H1 (cell line): ENCODE results near the gene TMEM244. TPM values are rescaled to one million over a fixed set of nuclear protein-coding genes. Genes with fewer than 3 reads are reported as not detected.

Source experiments
- CTCF ChIA-PET: fragments of 300-600 bp; sonication (Branson Sonifier 250); formaldehyde crosslinking; loops from one replicate; lab custom pipeline; 2021; ENCODE audit not compliant: partially characterized antibody; lab: Charles Lee
- POLR2A ChIA-PET: fragments of 300-600 bp; sonication (Branson Sonifier 250); formaldehyde crosslinking; loops from one replicate; lab custom pipeline; 2021; ENCODE audit warnings: inconsistent platforms; ENCODE audit not compliant: partially characterized antibody; lab: Charles Lee
- DNase-seq, 2 experiments: peaks; one replicate each; pipeline versions ENCODE4 v3.0.0 to v3.0.0-alpha.2; 2010 to 2022; ENCODE audit warnings: low spot score in 2 of 2, low read depth in 1 of 2, mixed read lengths in 1 of 2
- FAIRE-seq: peaks from 2 replicates; lab custom pipeline; 2011; peaks lifted over from hg19 to GRCh38; lab: Jason Lieb, UNC
- H2AFZ ChIP-seq: 2 replicates; pipeline ENCODE4 v1.8.1; 2012; ENCODE audit warnings: low read length, inconsistent platforms
- H2AK5ac ChIP-seq: 2 replicates; pipeline ENCODE4 v1.6.1; 2013; ENCODE audit warnings: low read depth, low read length
- H2BK120ac ChIP-seq: replicated peaks from 2 replicates; pipeline ENCODE3; 2013; ENCODE audit warnings: low read depth, low read length, inconsistent platforms
- H2BK12ac ChIP-seq: 2 replicates; pipeline ENCODE4 v1.6.1; 2013; ENCODE audit warnings: low read depth, low read length
- H2BK15ac ChIP-seq: 2 replicates; pipeline ENCODE4 v1.6.1; 2013; ENCODE audit warnings: low read length
- H2BK20ac ChIP-seq: 2 replicates; pipeline ENCODE4 v1.6.1; 2013; ENCODE audit warnings: low read length
- H2BK5ac ChIP-seq: 2 replicates; pipeline ENCODE4 v1.6.1; 2013; ENCODE audit warnings: low read depth, low read length
- H3K14ac ChIP-seq: 2 replicates; pipeline ENCODE4 v1.6.1; 2013; ENCODE audit warnings: inconsistent platforms; ENCODE audit not compliant: insufficient read length
- H3K18ac ChIP-seq: 2 replicates; pipeline ENCODE4 v1.6.1; 2013; ENCODE audit warnings: low read length; ENCODE audit errors: extremely low read depth
- H3K23ac ChIP-seq: 2 replicates; pipeline ENCODE4 v1.6.1; 2013; ENCODE audit warnings: inconsistent platforms; ENCODE audit not compliant: insufficient read length
- H3K23me2 ChIP-seq: 2 replicates; pipeline ENCODE4 v1.6.1; 2013; ENCODE audit warnings: low read depth, low read length
- H3K27ac ChIP-seq: 2 replicates; pipeline ENCODE4 v1.6.1; 2011; ENCODE audit warnings: low read depth, low read length, inconsistent platforms
- H3K27me3 ChIP-seq, 4 experiments: replicated peaks in 1 of 4; 1 replicate in 1 of 4; 2 replicates in 3 of 4; pipeline versions ENCODE4 v1.6.1 to v1.8.1; 2011 to 2013; ENCODE audit warnings: low read length in 3 of 4, mild to moderate bottlenecking in 3 of 4, inconsistent platforms in 2 of 4, mixed read lengths in 2 of 4, moderate library complexity in 1 of 4; ENCODE audit not compliant: control insufficient read depth in 3 of 4, insufficient read depth in 3 of 4; ENCODE audit errors: extremely low read depth in 1 of 4
- H3K36me3 ChIP-seq, 4 experiments: 2 replicates each; pipeline versions ENCODE4 v1.6.1 to v1.8.1; 2011 to 2013; ENCODE audit warnings: mild to moderate bottlenecking in 4 of 4, low read length in 3 of 4, moderate library complexity in 2 of 4, control low read depth in 1 of 4, inconsistent platforms in 1 of 4; ENCODE audit not compliant: insufficient read depth in 4 of 4, control insufficient read depth in 2 of 4
- H3K4ac ChIP-seq: replicated peaks from 2 replicates; pipeline ENCODE3; 2013; ENCODE audit warnings: low read length, low read depth, mixed read lengths, inconsistent platforms; ENCODE audit not compliant: insufficient read length
- H3K4me1 ChIP-seq, 4 experiments: replicated peaks in 1 of 4; 1 replicate in 1 of 4; 2 replicates in 3 of 4; pipeline versions ENCODE4 v1.6.1 to v1.8.1; 2011 to 2013; ENCODE audit warnings: low read length in 3 of 4, inconsistent platforms in 2 of 4, mixed read lengths in 1 of 4; ENCODE audit not compliant: insufficient read depth in 4 of 4, control insufficient read depth in 3 of 4
- H3K4me2 ChIP-seq, 2 experiments: 2 replicates each; pipeline versions ENCODE4 v1.6.1 to v1.8.1; 2011 to 2013; ENCODE audit warnings: low read depth in 2 of 2, low read length in 2 of 2, control low read depth in 1 of 2, inconsistent platforms in 1 of 2, mild to moderate bottlenecking in 1 of 2; ENCODE audit not compliant: insufficient read depth in 1 of 2
- H3K4me3 ChIP-seq, 4 experiments: fragments of 200-600, 300-600 bp in 1 of 4; sonication (generic), shearing (Covaris generic), sonication (Bioruptor Twin) in 1 of 4; 2 replicates each; pipeline versions ENCODE4 v1.5.1 to v1.8.1; 2011 to 2016; ENCODE audit warnings: low read length in 4 of 4, low read depth in 3 of 4, control low read depth in 2 of 4, inconsistent platforms in 2 of 4, mild to moderate bottlenecking in 2 of 4, mixed read lengths in 1 of 4, moderate library complexity in 1 of 4; ENCODE audit not compliant: insufficient read depth in 2 of 4; ENCODE audit errors: extremely low read depth in 1 of 4
- H3K56ac ChIP-seq: replicated peaks from 2 replicates; pipeline ENCODE3; 2013; ENCODE audit warnings: low read depth, mild to moderate bottlenecking, mixed read lengths, low read length, inconsistent platforms; ENCODE audit not compliant: insufficient read length
- H3K79me1 ChIP-seq: 2 replicates; pipeline ENCODE4 v1.6.1; 2013; ENCODE audit warnings: low read depth, low read length, control low read depth
- H3K79me2 ChIP-seq, 2 experiments: 2 replicates each; pipeline versions ENCODE4 v1.6.1 to v1.8.1; 2012 to 2013; ENCODE audit warnings: low read length in 2 of 2, mild to moderate bottlenecking in 2 of 2, inconsistent platforms in 1 of 2; ENCODE audit not compliant: insufficient read depth in 2 of 2, control insufficient read depth in 1 of 2
- H3K9ac ChIP-seq, 4 experiments: replicated peaks in 1 of 4; 1 replicate in 1 of 4; 2 replicates in 3 of 4; pipeline versions ENCODE4 v1.6.1 to v1.8.1; 2011 to 2013; ENCODE audit warnings: low read depth in 3 of 4, low read length in 3 of 4, control low read depth in 2 of 4, mild to moderate bottlenecking in 2 of 4, moderate library complexity in 2 of 4, inconsistent platforms in 1 of 4; ENCODE audit errors: extremely low read depth in 1 of 4
- H3K9me3 ChIP-seq, 2 experiments: 2 replicates each; pipeline versions ENCODE4 v1.6.1 to v1.8.1; 2012 to 2013; ENCODE audit warnings: mild to moderate bottlenecking in 2 of 2, moderate library complexity in 2 of 2, control low read depth in 1 of 2, inconsistent platforms in 1 of 2, low read depth in 1 of 2, low read length in 1 of 2, mixed read lengths in 1 of 2; ENCODE audit not compliant: insufficient read depth in 2 of 2
- H4K20me1 ChIP-seq, 2 experiments: replicated peaks in 1 of 2; 2 replicates each; pipeline versions ENCODE3 to v1.8.1; 2011 to 2013; ENCODE audit warnings: inconsistent platforms in 2 of 2, low read length in 2 of 2, mild to moderate bottlenecking in 1 of 2; ENCODE audit not compliant: insufficient read depth in 2 of 2, control insufficient read depth in 1 of 2
- H4K5ac ChIP-seq: 2 replicates; pipeline ENCODE4 v1.6.1; 2013; ENCODE audit warnings: low read length, low read depth, mixed read lengths, inconsistent platforms; ENCODE audit not compliant: insufficient read length
- H4K8ac ChIP-seq: 2 replicates; pipeline ENCODE4 v1.8.0; 2013; ENCODE audit warnings: mild to moderate bottlenecking, moderate library complexity, low read length, inconsistent platforms; ENCODE audit not compliant: insufficient read depth; ENCODE audit errors: extremely low read depth
- H4K91ac ChIP-seq: replicated peaks from 2 replicates; pipeline ENCODE3; 2013; ENCODE audit warnings: low read length, mixed read lengths, inconsistent platforms; ENCODE audit not compliant: insufficient read length
- BACH1 ChIP-seq: IDR thresholded peaks from 2 replicates; pipeline ENCODE4 v1.6.1; 2012; ENCODE audit warnings: low read length, improper control_type of control experiment
- GABPA ChIP-seq: IDR thresholded peaks from 2 replicates; pipeline ENCODE4 v1.6.1; 2011; ENCODE audit warnings: mild to moderate bottlenecking, low read length, moderate library complexity, borderline replicate concordance; ENCODE audit not compliant: insufficient read depth
- GTF2F1 ChIP-seq: IDR thresholded peaks from 2 replicates; pipeline ENCODE4 v1.6.1; 2012; ENCODE audit warnings: low read depth, low read length, improper control_type of control experiment, borderline replicate concordance
- NANOG ChIP-seq: IDR thresholded peaks from 2 replicates; pipeline ENCODE4 v1.6.1; 2011; ENCODE audit warnings: low read length, low read depth, mild to moderate bottlenecking, inconsistent platforms; ENCODE audit not compliant: insufficient read depth, poor library complexity, severe bottlenecking
- RFX5 ChIP-seq: IDR thresholded peaks from 2 replicates; pipeline ENCODE4 v1.6.1; 2011; ENCODE audit warnings: low read depth, low read length, improper control_type of control experiment, borderline replicate concordance
- RXRA ChIP-seq: IDR thresholded peaks from 2 replicates; pipeline ENCODE4 v1.6.1; 2011; ENCODE audit warnings: low read depth, mild to moderate bottlenecking, low read length, moderate library complexity; ENCODE audit not compliant: insufficient read depth
- WGBS, 2 experiments: shearing (Covaris generic) in 1 of 2; methylation state at CpG; one replicate each; pipeline versions ENCODE4 v1.1.6 to v1.1.7; 2013 to 2015; ENCODE audit warnings: low lambda C conversion rate in 2 of 2, mixed read lengths in 2 of 2, inconsistent platforms in 1 of 2, low coverage in 1 of 2, missing lambda C conversion rate in 1 of 2; ENCODE audit not compliant: insufficient replicate concordance in 2 of 2, insufficient coverage in 1 of 2, insufficient read length in 1 of 2; ENCODE audit errors: extremely low coverage in 1 of 2, missing lambda C conversion rate in 1 of 2; 5-methylcytosine and 5-hydroxymethylcytosine counted together
- polyA plus RNA-seq, 7 experiments: library from polyadenylated mRNA; depleted of rRNA in 3 of 7; stranded (reverse) in 5 of 7; unstranded in 2 of 7; fragments of >200 nt in 5 of 7; fragments of 200-250 nt in 2 of 7; gene quantifications; 1 replicate in 5 of 7; 2 replicates in 1 of 7; 4 replicates in 1 of 7; pipeline versions ENCODE4 v1.2.1 to v1.2.3, GENCODE V29; 2011 to 2013; ENCODE audit warnings: missing spikeins in 2 of 7, mixed read lengths in 2 of 7
- total RNA-seq: library from RNA; stranded (reverse); fragmentation: NEBNext Ultra II Directional; extraction: Animal tissue kit (Norgen Biotek cat#: 25700); gene quantifications from 2 replicates; pipeline ENCODE4 v1.2.1, GENCODE V29; 2021
- TF ChIP-seq, protein P1 (sequence below): IDR thresholded peaks from 2 replicates; pipeline ENCODE4 v1.6.1; 2012; ENCODE audit warnings: inconsistent platforms
- TF ChIP-seq, protein P2 (sequence below): IDR thresholded peaks from 2 replicates; pipeline ENCODE4 v1.6.1; 2011; ENCODE audit warnings: low read length, improper control_type of control experiment
- TF ChIP-seq, protein P3 (sequence below): IDR thresholded peaks from 2 replicates; pipeline ENCODE4 v1.6.1; 2012; ENCODE audit warnings: inconsistent platforms

The TMEM244 gene
- total and polyA plus RNA-seq, 2 of the 8 experiments (the other 6 are each of a cell fraction or from before 2014, with no cell fraction given): not detected

DNA sequence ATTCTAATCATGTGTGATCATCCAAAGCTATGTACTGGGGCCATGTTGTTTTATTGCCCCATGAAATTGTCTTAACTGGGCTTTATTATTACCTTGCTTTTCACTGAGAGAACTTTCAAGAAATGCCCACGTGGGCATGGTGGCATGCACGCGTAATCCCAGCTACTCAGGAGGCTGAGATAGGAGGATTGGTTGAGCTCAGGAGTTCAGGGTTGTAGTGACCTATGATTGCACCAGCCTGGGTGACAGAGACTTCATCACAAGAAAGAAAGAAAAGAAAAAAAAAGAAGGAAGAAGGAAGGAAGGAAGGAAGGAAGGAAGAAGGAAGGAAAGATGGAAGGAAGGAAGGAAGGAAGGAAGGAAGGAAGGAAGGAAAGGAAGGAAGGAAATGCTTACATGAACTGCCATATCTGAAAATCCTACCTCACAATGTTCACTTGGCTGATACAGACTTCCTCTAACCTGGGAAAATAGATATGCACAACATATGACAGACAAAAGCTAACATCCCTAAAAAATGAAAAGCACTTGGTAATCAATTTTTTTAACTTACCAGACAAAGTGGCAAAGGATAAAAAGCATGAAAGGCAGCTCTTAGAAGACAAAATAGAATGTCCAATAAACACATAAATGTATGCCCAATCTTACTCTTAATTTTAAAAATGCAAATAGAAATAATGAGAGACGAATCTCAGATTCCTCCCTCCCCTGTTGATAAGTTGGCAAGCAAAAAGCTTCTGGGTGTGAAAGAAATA, 25.5 kb upstream of the TMEM244 start:
- 83% methylated on average over 4 of the region's 4 CpGs; no CpG with 5 or more reads in 1 of the 2 experiments for WGBS, 2 experiments
- H4K91ac ChIP-seq: no peak overlapping the region
- no peaks in the 10 kb centered on the region for H3K79me1 ChIP-seq
- TF ChIP-seq BACH1: no peak
- TF ChIP-seq NANOG: no peak
- TF ChIP-seq GABPA: no peak
- no peak for TF ChIP-seq GTF2F1
- TF ChIP-seq, protein P1, sequence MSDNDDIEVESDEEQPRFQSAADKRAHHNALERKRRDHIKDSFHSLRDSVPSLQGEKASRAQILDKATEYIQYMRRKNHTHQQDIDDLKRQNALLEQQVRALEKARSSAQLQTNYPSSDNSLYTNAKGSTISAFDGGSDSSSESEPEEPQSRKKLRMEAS: no peak
- TF ChIP-seq, protein P2, sequence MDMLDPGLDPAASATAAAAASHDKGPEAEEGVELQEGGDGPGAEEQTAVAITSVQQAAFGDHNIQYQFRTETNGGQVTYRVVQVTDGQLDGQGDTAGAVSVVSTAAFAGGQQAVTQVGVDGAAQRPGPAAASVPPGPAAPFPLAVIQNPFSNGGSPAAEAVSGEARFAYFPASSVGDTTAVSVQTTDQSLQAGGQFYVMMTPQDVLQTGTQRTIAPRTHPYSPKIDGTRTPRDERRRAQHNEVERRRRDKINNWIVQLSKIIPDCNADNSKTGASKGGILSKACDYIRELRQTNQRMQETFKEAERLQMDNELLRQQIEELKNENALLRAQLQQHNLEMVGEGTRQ: no peak
- TF ChIP-seq RXRA: no peak
- TF ChIP-seq, protein P3, sequence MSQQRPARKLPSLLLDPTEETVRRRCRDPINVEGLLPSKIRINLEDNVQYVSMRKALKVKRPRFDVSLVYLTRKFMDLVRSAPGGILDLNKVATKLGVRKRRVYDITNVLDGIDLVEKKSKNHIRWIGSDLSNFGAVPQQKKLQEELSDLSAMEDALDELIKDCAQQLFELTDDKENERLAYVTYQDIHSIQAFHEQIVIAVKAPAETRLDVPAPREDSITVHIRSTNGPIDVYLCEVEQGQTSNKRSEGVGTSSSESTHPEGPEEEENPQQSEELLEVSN: no peak
- no peak for TF ChIP-seq RFX5

More for the DNA sequence above, 25.5 kb upstream of the TMEM244 start:
- Histone ChIP-seq H3K36me3 (no peaks in the 10 kb centered on the region), H4K20me1 (no peaks in the 10 kb centered on the region), H4K8ac (no peak overlapping the region), H3K9ac (no peak overlapping the region), H2BK120ac (no peak overlapping the region), H3K4ac (no peak overlapping the region), H3K23ac (no peak overlapping the region), H4K5ac (no peak overlapping the region), H3K9me3 (no peaks in the 10 kb centered on the region), H3K18ac (no peak overlapping the region), H3K27me3 (no peaks in the 10 kb centered on the region), H2BK12ac (no peak overlapping the region), H3K4me1 (no peaks in the 10 kb centered on the region), H3K14ac (no peak overlapping the region), H3K79me2 (no peaks in the 10 kb centered on the region), H3K4me3 (no peak overlapping the region), H2BK15ac (no peak overlapping the region), H3K4me2 (no peak overlapping the region), H3K27ac (no peak overlapping the region), H2AK5ac (no peak overlapping the region), H2AFZ (no peak overlapping the region), H3K23me2 (no peaks in the 10 kb centered on the region), H2BK5ac (no peak overlapping the region), H3K56ac (no peak overlapping the region), H2BK20ac (no peak overlapping the region)
- POLR2A ChIA-PET: no interaction called here
- CTCF ChIA-PET: interaction anchor here (1.0 kb wide), 1 partner anchor 18 kb away, joined by 5 read pairs; no protein-coding TSS in a partner anchor
- FAIRE-seq: no peak
- no peak for DNase-seq
